Motor neuron (in vitro differentiated cells): ENCODE data around the gene TMEM235. TPM values are rescaled to one million over a fixed set of nuclear protein-coding genes. Genes with fewer than 3 reads are reported as not detected.
A peak's percentile ranks its signal among the peaks of the same experiment; 100 is the strongest.

Experiments
- ATAC-seq, 8 experiments: fragments of 200-7000 bp; cut with Tn5 transposase; replicated peaks in 6 of 8; 2 replicates each; pipeline ENCODE4 v1.8.0; 2021; ENCODE audit warnings: mild to moderate bottlenecking in 8 of 8, moderate library complexity in 8 of 8
- H3K27ac ChIP-seq, 2 donors: fragments of 250-450 bp; sonication (Bioruptor Pico); 2 replicates each; pipeline ENCODE4 v1.9.0; 2021; ENCODE audit warnings: antibody characterized with exemption in 2 of 2, mild to moderate bottlenecking in 2 of 2, moderate library complexity in 1 of 2
- H3K4me1 ChIP-seq, 2 donors: fragments of 250-450 bp; sonication (Bioruptor Pico); replicated peaks in 1 of 2; 2 replicates each; pipeline ENCODE4 v1.6.1; 2021; ENCODE audit warnings: antibody characterized with exemption in 2 of 2, mild to moderate bottlenecking in 2 of 2, moderate library complexity in 1 of 2
- H3K4me3 ChIP-seq, 5 donors: fragments of 250-450 bp; sonication (Bioruptor Pico); 2 replicates each; pipeline ENCODE4 v1.9.0; 2021; ENCODE audit warnings: antibody characterized with exemption in 5 of 5, mild to moderate bottlenecking in 5 of 5, moderate library complexity in 4 of 5
- WGBS, 10 experiments: fragments of 450-650 bp; shearing (Covaris generic); methylation state at CpG; one replicate each; pipeline ENCODE4 v1.0.0; 2022; 5-methylcytosine and 5-hydroxymethylcytosine counted together
- in situ Hi-C, 9 experiments: fragments of 400-800 bp; cut with MboI; loops; one replicate each; pipeline ENCODE4 v1.15.0; 2021; ENCODE audit warnings: low sequenced_read_pairs in 9 of 9, low pct_unique_long_range_greater_than_20kb in 2 of 9; ENCODE audit not compliant: unreplicated experiment in 9 of 9
- total RNA-seq, 8 experiments: library from RNA; unstranded; fragments of 300-600 nt; gene quantifications; 2 replicates each; pipeline versions ENCODE4 v1.2.3 to v1.2.4, GENCODE V29; 2022

TMEM235 gene
- total RNA-seq, 8 experiments from 2014 or later = 0.13 to 0.66 (median 0.31) TPM; not detected in 5

GRCh38 chr17:78255029-78255656, 23.7 kb downstream of the TMEM235 start:
- WGBS, 10 experiments = 16 to 100% (median 91%) methylated on average over 1 to 11 of the region's 18 CpGs; no CpG with 5 or more reads in 1 of the 10 experiments
- H3K4me3 ChIP-seq = no peak overlapping the region
- in situ Hi-C loops = no loop called here
- peaks cover 42% of the 10 kb centered on the region in 2 donors for H3K4me1 ChIP-seq
- ATAC-seq = no peak
- H3K27ac ChIP-seq = no peak overlapping the region

- Histone ChIP-seq H3K4me3 (no peak overlapping the region), H3K27ac (no peak overlapping the region), H3K4me1 (peaks cover 36 to 37% of the 10 kb centered on the region in 2 donors)
- in situ Hi-C loops = no loop called here
- 60 to 71% methylated on average over 2 to 3 of the region's 14 CpGs; no CpG with 5 or more reads in 8 of the 10 experiments for WGBS, 10 experiments
- ATAC-seq = no peak
Measured at GRCh38 chr17:78255953-78256706, 24.7 kb downstream of the TMEM235 start.

DNA sequence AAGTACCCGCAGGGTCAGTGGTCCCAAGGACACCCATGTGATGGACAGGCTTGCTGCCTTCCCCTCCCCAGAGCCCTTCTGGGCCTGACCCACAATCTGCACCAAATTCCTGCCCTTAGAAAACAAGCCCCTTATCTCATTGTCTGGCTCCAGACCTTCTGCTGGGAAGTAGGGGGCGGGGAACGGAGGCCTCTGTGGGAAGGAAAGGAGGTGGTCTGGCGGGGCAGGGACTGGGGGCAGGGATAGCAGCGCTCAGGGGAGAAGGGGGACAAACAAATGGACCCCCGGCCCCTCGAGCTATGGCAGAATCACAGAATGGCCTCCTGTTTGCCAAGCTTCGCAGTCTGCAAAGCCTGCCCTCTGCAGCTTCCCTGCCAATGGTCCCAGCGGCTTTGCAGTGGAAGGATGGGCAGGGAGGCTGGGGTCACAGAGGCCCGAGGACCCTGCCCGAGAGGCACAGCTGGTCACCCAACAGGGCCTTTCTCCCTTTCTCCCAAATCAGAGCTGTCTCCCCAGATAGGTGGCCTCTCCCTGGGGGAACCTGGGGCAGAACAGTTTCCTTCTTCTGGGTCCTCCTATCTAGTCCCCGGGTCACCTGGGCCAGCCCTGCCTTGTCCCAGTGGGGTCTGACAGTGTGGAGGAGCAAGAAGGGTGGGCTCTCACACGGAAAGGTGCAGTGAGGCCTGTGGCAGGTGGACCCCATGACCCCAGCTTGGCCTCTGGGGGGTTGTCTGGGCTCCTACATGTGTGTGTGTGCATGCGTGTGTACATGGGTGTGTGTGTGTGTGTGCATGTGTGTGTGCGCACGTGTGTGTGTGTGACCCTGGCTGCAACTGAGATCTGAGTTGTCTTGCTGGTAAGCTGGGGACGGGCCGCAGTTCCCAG, 25.5 kb downstream of the TMEM235 start:
- in situ Hi-C loops = no loop called here
- WGBS, 10 experiments = 14 to 73% (median 60%) methylated on average over 1 to 8 of the region's 18 CpGs; no CpG with 5 or more reads in 5 of the 10 experiments
- no peak for ATAC-seq
- peaks cover 35 to 36% of the 10 kb centered on the region in 2 donors for H3K4me1 ChIP-seq
- H3K4me3 ChIP-seq = no peak overlapping the region
- H3K27ac ChIP-seq = no peak overlapping the region

DNA sequence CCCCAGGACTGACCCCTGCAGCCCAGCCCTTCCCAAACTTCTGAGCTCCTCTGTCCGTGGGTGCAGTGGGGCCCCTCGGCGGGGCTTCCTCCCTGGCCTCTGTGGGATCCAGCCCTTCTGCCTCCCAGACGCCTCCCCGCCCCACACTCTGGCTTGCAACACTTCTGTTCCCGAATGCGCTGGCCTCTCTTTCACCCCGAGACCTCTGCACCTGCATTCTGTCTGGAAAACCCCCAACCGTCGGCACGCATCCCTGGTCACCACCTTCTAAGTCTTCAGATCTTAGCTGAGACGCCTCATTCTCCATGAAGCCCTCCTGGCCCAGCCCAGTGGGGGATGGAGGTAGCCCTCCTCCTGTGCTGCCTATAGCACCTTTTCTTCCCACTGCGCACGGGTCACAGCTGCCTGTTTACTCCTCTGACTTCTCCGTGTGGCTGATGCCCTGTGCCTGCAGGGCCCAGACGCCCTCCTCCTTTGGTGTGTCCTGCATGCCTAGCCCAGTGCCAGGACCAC, 26.4 kb downstream of the TMEM235 start:
- in situ Hi-C loops = no loop called here
- peak in 7 of 8 experiments; percentile 3 to 45 (median 9) for ATAC-seq
- 21 to 27% (median 25%) methylated on average over 2 to 7 of the region's 16 CpGs; no CpG with 5 or more reads in 7 of the 10 experiments for WGBS, 10 experiments
- Histone ChIP-seq H3K27ac (no peak overlapping the region), H3K4me3 (no peak overlapping the region), H3K4me1 (peaks cover 35 to 37% of the 10 kb centered on the region in 2 donors)

DNA sequence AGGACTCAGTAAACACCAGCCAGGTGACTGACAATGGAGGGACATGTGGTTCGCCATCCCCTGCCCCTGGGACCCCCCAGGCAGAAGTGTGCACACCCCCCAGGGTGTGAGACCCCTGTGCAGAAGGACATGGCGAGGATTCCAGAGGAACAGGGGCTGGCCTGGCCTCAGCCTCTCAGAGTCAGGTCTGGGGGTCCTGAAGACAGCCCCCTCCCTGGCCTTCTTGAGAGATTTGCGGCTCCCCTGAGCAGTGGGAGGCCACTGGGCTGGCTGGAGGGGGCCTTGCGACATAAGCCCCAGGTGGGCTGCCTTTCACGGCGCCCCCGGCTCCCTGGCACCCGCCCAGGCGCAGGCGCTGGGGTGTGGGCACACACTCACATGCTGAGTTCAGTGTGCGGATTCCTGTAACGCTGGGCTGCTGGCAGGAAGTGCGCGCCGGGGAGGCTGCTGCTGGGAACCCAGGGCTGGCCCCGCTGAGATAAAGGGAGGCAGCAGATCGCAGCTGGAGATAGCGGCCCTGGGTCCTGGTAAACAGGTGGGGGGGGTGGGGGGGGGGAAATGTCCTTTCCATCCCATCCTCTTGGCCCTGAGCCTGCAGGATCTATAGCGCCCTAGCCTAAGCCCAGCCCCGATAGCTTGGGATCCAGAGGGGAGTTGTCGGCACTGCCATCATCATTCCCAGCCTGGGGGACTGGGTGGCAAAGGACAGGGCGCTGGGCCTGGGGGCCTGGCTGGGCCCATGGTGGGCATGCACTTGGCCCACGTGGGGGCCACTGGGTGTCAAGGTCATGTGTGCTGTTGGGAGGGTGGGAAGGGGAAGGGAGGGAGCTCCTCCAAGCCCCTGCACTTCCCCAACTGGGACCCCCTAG, 27.1 kb downstream of the TMEM235 start:
- in situ Hi-C loops = no loop called here
- peak in 5 of 8 experiments; percentile 1 to 73 (median 40) for ATAC-seq
- Histone ChIP-seq H3K4me3 (no peak overlapping the region), H3K27ac (no peak overlapping the region), H3K4me1 (peaks cover 28 to 38% of the 10 kb centered on the region in 2 donors)
- 60 to 80% methylated on average over 1 to 9 of the region's 23 CpGs; no CpG with 5 or more reads in 8 of the 10 experiments for WGBS, 10 experiments

- Histone ChIP-seq H3K27ac (no peak overlapping the region), H3K4me1 (peaks cover 26 to 34% of the 10 kb centered on the region in 2 donors), H3K4me3 (no peak overlapping the region)
- 17 to 90% (median 66%) methylated on average over 1 to 5 of the region's 10 CpGs; no CpG with 5 or more reads in 7 of the 10 experiments for WGBS, 10 experiments
- ATAC-seq = no peak
- in situ Hi-C loops = no loop called here
Measured at GRCh38 chr17:78259192-78259554, 27.7 kb downstream of the TMEM235 start.

DNA sequence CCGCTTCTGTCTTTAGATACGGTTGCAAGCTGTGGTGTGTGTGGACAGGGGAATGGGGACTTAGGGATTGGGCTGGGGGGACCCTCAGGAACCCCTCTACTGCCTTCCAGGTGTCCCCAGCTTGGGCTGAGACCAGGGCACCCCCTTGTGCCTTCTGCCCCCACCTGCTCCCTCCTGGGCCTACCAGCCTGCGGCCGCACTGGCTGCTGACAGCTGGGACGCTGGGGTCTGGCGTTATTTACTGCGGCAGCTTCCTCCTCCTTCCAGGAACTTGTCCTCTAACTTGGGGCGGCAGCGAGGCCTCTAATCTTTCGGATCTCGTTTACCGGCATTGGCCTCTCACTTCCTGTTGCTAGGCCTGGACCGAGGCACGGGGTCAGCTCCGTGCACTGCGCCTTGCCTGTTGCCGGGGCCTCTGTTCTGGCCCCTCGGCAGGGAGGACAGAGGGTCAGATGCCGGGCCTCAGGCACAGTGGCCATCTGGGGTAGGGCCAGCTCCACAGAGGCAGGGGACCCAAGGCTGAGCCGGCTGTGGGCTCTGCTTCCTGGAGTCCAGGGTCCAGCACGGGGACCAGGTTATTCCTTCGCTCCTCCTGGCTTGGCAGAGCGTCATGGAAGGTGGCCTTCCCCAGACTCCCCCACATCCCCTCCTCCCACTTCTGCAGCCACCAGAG, 31.8 kb downstream of the TMEM235 start:
- WGBS, 10 experiments = 30 to 60% (median 56%) methylated on average over 2 to 7 of the region's 23 CpGs; no CpG with 5 or more reads in 7 of the 10 experiments
- peak in 5 of 8 experiments; percentile 24 to 36 (median 31) for ATAC-seq
- peaks cover 14 to 21% of the 10 kb centered on the region in 2 donors for H3K4me1 ChIP-seq
- no peak overlapping the region for H3K4me3 ChIP-seq
- in situ Hi-C loops = no loop called here
- H3K27ac ChIP-seq = no peak overlapping the region

- Histone ChIP-seq H3K4me3 (no peak overlapping the region), H3K27ac (no peak overlapping the region), H3K4me1 (peaks cover 17 to 24% of the 10 kb centered on the region in 2 donors)
- in situ Hi-C loops = no loop called here
- ATAC-seq = peak in 3 of 8 experiments; percentile 4 to 8 (median 5)
- 40 to 100% (median 100%) methylated on average over 1 to 2 of the region's 9 CpGs; no CpG with 5 or more reads in 5 of the 10 experiments for WGBS, 10 experiments
Measured at GRCh38 chr17:78263736-78264340, 32.4 kb downstream of the TMEM235 start.

GRCh38 chr17:78264590-78264989, 33.2 kb downstream of the TMEM235 start:
- H3K4me1 ChIP-seq = peaks cover 24 to 31% of the 10 kb centered on the region in 2 donors
- peak in 3 of 8 experiments; percentile 10 to 67 (median 53) for ATAC-seq
- in situ Hi-C loops = no loop called here
- 0 to 100% (median 68%) methylated on average over 1 to 4 of the region's 5 CpGs for WGBS, 10 experiments
- no peak overlapping the region for H3K27ac ChIP-seq
- no peak overlapping the region for H3K4me3 ChIP-seq

- WGBS, 10 experiments = 72 to 100% (median 95%) methylated on average over 1 to 3 of the region's 10 CpGs; no CpG with 5 or more reads in 4 of the 10 experiments
- Histone ChIP-seq H3K4me3 (no peak overlapping the region), H3K4me1 (peaks cover 30 to 36% of the 10 kb centered on the region in 2 donors), H3K27ac (no peak overlapping the region)
- in situ Hi-C loops = no loop called here
- ATAC-seq = no peak
Measured at GRCh38 chr17:78265121-78265520, 33.7 kb downstream of the TMEM235 start.

- 80 to 94% methylated on average over 3 of the region's 6 CpGs; no CpG with 5 or more reads in 8 of the 10 experiments for WGBS, 10 experiments
- no peak overlapping the region for H3K4me3 ChIP-seq
- in situ Hi-C loops = no loop called here
- H3K27ac ChIP-seq = no peak overlapping the region
- peaks cover 38 to 43% of the 10 kb centered on the region in 2 donors for H3K4me1 ChIP-seq
- ATAC-seq = no peak
Measured at GRCh38 chr17:78266231-78266631, 34.8 kb downstream of the TMEM235 start.
